MCF 10A (cell line): ENCODE results near the gene GGCT. TPM values are rescaled to one million over a fixed set of nuclear protein-coding genes. Genes with fewer than 3 reads are reported as not detected.
"Not testable (repeated sequence)": the region's sequence is repeated elsewhere in the genome, so short reads cannot be mapped to it uniquely, and the experiment has no call there.

ENCODE experiments used
- BruUV-seq: library from RNA; stranded (reverse); fragments of 400-500 nt; replicated peaks from 2 replicates; lab custom pipeline; 2021; lab: Mats Ljungman, UMichigan
- CTCF ChIA-PET: fragments of 300-600 bp; sonication (Branson Sonifier 250); formaldehyde crosslinking; extraction: SDS; loops from one replicate; lab custom pipeline; 2021; ENCODE audit warnings: antibody characterized with exemption, inconsistent platforms; lab: Yijun Ruan, JAX
- POLR2A ChIA-PET: fragments of 300-600, 350-650 bp; sonication (Branson Sonifier 250); formaldehyde crosslinking; extraction: SDS; loops from one replicate; lab custom pipeline; 2020; ENCODE audit warnings: antibody characterized with exemption, inconsistent platforms; lab: Yijun Ruan, JAX
- DNase-seq: peaks from one replicate; pipeline ENCODE4 v3.0.0-alpha.2; 2018; ENCODE audit not compliant: unreplicated experiment
- H3K27ac Mint-ChIP-seq: one replicate; pipeline ENCODE4 v1.8.0; 2022; ENCODE audit warnings: mild to moderate bottlenecking, low read depth, mixed read lengths; ENCODE audit not compliant: unreplicated experiment
- H3K27me3 Mint-ChIP-seq: one replicate; pipeline ENCODE4 v1.8.0; 2022; ENCODE audit warnings: mixed read lengths; ENCODE audit not compliant: insufficient read depth, unreplicated experiment
- H3K36me3 Mint-ChIP-seq: one replicate; pipeline ENCODE4 v1.8.0; 2022; ENCODE audit warnings: mild to moderate bottlenecking, moderate library complexity, mixed read lengths; ENCODE audit not compliant: insufficient read depth, unreplicated experiment
- H3K4me1 Mint-ChIP-seq: one replicate; pipeline ENCODE4 v1.8.0; 2022; ENCODE audit warnings: mixed read lengths; ENCODE audit not compliant: insufficient read depth, unreplicated experiment
- H3K4me3 Mint-ChIP-seq: one replicate; pipeline ENCODE4 v1.8.0; 2022; ENCODE audit warnings: mild to moderate bottlenecking, moderate library complexity, mixed read lengths; ENCODE audit not compliant: unreplicated experiment
- H3K9me3 Mint-ChIP-seq: one replicate; pipeline ENCODE4 v1.8.0; 2022; ENCODE audit warnings: mixed read lengths; ENCODE audit not compliant: unreplicated experiment
- CTCF ChIP-seq: fragments of 200-600 bp; IDR thresholded peaks from one replicate; pipeline ENCODE4 v1.8.0; 2022; ENCODE audit warnings: antibody characterized with exemption, mild to moderate bottlenecking; ENCODE audit not compliant: unreplicated experiment
- intact Hi-C: fragments of 100-400 bp; cut with micrococcal nuclease; formaldehyde crosslinking; loops from 2 replicates; pipeline ENCODE4 v1.14.1; 2022
- total RNA-seq: library from RNA; stranded (reverse); gene quantifications from 2 replicates; pipeline ENCODE4 v1.2.3, GENCODE V29; 2022

GGCT gene
- total RNA-seq, 1 experiment from 2014 or later: 64.8 TPM

GRCh38 chr7:30511494-30511893, 6.9 kb upstream of the GGCT start:
- CTCF ChIA-PET: interaction anchor here (0.6 to 9.1 kb wide), 17 partner anchors 11 to 1783 kb away, joined by 3 to 150 read pairs (median 5); no protein-coding TSS in a partner anchor
- Mint-ChIP-seq H3K27ac (no peak overlapping the region), H3K27me3 (no peaks in the 10 kb centered on the region), H3K4me3 (no peak overlapping the region), H3K36me3 (no peaks in the 10 kb centered on the region), H3K4me1 (no peaks in the 10 kb centered on the region), H3K9me3 (no peaks in the 10 kb centered on the region)
- no peak for TF ChIP-seq CTCF
- intact Hi-C loops: no loop called here
- no TSS peak for BruUV-seq
- POLR2A ChIA-PET: interaction anchor here (0.6 to 1.1 kb wide), 3 partner anchors 8 to 68 kb away, joined by 3 to 4 read pairs (median 4); partner anchors contain the start of gene NOD1
- DNase-seq: no peak

GRCh38 chr7:30510124-30511075, 5.8 kb upstream of the GGCT start:
- Mint-ChIP-seq H3K4me1 (no peaks in the 10 kb centered on the region), H3K4me3 (no peak overlapping the region), H3K27ac (no peak overlapping the region), H3K27me3 (no peaks in the 10 kb centered on the region), H3K36me3 (no peaks in the 10 kb centered on the region), H3K9me3 (no peaks in the 10 kb centered on the region)
- peak; percentile 86 for TF ChIP-seq CTCF
- peak; percentile 58 for DNase-seq
- CTCF ChIA-PET: interaction anchor here (0.6 to 9.1 kb wide), 29 partner anchors 10 to 1784 kb away, joined by 3 to 150 read pairs (median 4); no protein-coding TSS in a partner anchor
- no TSS peak for BruUV-seq
- POLR2A ChIA-PET: interaction anchor here (0.6 to 1.7 kb wide), 7 partner anchors 10 to 69 kb away, joined by 3 to 6 read pairs (median 4); partner anchors contain the start of gene NOD1
- intact Hi-C loops: loop anchor here (1.0 kb wide), 3 partner anchors 38 to 230 kb away; no protein-coding TSS in a partner anchor

GRCh38 chr7:30509171-30509857, 4.7 kb upstream of the GGCT start:
- H3K4me1 Mint-ChIP-seq: not testable (repeated sequence)

GRCh38 chr7:30507346-30507900, 2.8 kb upstream of the GGCT start:
- DNase-seq, H3K27me3 Mint-ChIP-seq, H3K36me3 Mint-ChIP-seq, BruUV-seq, H3K9me3 Mint-ChIP-seq, H3K27ac Mint-ChIP-seq, H3K4me3 Mint-ChIP-seq, intact Hi-C loops: not testable (repeated sequence)
- ChIA-PET CTCF (interaction anchor here (0.6 to 9.1 kb wide), 8 partner anchors 9 to 316 kb away, joined by 3 to 150 read pairs (median 4); no protein-coding TSS in a partner anchor), POLR2A (interaction anchor here (1.1 to 1.5 kb wide), 3 partner anchors 30 to 55 kb away, joined by 3 read pairs; no protein-coding TSS in a partner anchor)
- H3K4me1 Mint-ChIP-seq: peaks cover 16% of the 10 kb centered on the region

More at GRCh38 chr7:30509171-30509857, 4.7 kb upstream of the GGCT start:
- H3K36me3 Mint-ChIP-seq, intact Hi-C loops, H3K4me3 Mint-ChIP-seq, H3K9me3 Mint-ChIP-seq, H3K27me3 Mint-ChIP-seq, H3K27ac Mint-ChIP-seq, DNase-seq, BruUV-seq: not testable (repeated sequence)
- ChIA-PET POLR2A (interaction anchor here (1.0 to 1.7 kb wide), 2 partner anchors 48 to 55 kb away, joined by 3 to 5 read pairs; no protein-coding TSS in a partner anchor), CTCF (interaction anchor here (0.6 to 9.1 kb wide), 10 partner anchors 11 to 301 kb away, joined by 3 to 150 read pairs (median 6); no protein-coding TSS in a partner anchor)
